NT2/D1 (cell line): Measurements from ENCODE around the gene HDDC3.

Experiments
- SUZ12 ChIP-seq: IDR thresholded peaks from 2 replicates; pipeline ENCODE4 v1.6.1; 2011; ENCODE audit not compliant: insufficient read length, insufficient read depth; ENCODE audit errors: extremely low read depth
- YY1 ChIP-seq: IDR thresholded peaks from 2 replicates; pipeline ENCODE4 v1.6.1; 2011; ENCODE audit not compliant: insufficient read length, insufficient read depth
- ZNF274 ChIP-seq: IDR thresholded peaks from 2 replicates; pipeline ENCODE4 v1.6.1; 2011; ENCODE audit warnings: mild to moderate bottlenecking, low read depth, low read length

GRCh38 chr15:90947577-90948357, 15.4 kb upstream of the HDDC3 start:
- TF ChIP-seq YY1 (no peak), SUZ12 (no peak), ZNF274 (no peak)
